SU-DHL-6 (cell line): ENCODE results near the gene PPP1R14B.

ENCODE experiments used
- H2AFZ ChIP-seq: fragments of 200-600 bp; sonication (generic); 2 replicates; pipeline ENCODE4 v1.6.1; 2014; ENCODE audit warnings: low read depth, mild to moderate bottlenecking, moderate library complexity, mixed read lengths, antibody characterized with exemption, low read length; ENCODE audit not compliant: severe bottlenecking
- H3F3A ChIP-seq: fragments of 200-600 bp; shearing (Covaris generic); 2 replicates; pipeline ENCODE4 v1.6.0; 2016; ENCODE audit warnings: antibody characterized with exemption, mild to moderate bottlenecking; ENCODE audit not compliant: insufficient read depth
- H3K27ac ChIP-seq: fragments of 200-600 bp; sonication (generic); 2 replicates; pipeline ENCODE4 v1.5.1; 2016; ENCODE audit warnings: low read depth, mild to moderate bottlenecking, low read length, moderate library complexity, mixed read lengths
- H3K27me3 ChIP-seq: fragments of 200-600 bp; sonication (generic), shearing (Covaris generic); 2 replicates; pipeline ENCODE4 v1.6.0; 2014; ENCODE audit warnings: mild to moderate bottlenecking, low read length
- H3K36me3 ChIP-seq: fragments of 200-600 bp; sonication (generic); 2 replicates; pipeline ENCODE4 v1.6.1; 2014; ENCODE audit warnings: mild to moderate bottlenecking, low read length, mixed read lengths
- H3K4me2 ChIP-seq: fragments of 300-600, 200-600 bp; shearing (Covaris generic), sonication (generic); 2 replicates; pipeline ENCODE4 v1.6.0; 2014; ENCODE audit warnings: low read length, low read depth, mild to moderate bottlenecking; ENCODE audit not compliant: poor library complexity, severe bottlenecking
- H3K4me3 ChIP-seq: fragments of 200-600 bp; sonication (generic); 2 replicates; pipeline ENCODE4 v1.5.1; 2014; ENCODE audit warnings: antibody characterized with exemption, low read length, mild to moderate bottlenecking, mixed read lengths; ENCODE audit not compliant: insufficient read depth, poor library complexity, severe bottlenecking
- H3K79me2 ChIP-seq: fragments of 200-600 bp; sonication (generic); 2 replicates; pipeline ENCODE4 v1.6.1; 2014; ENCODE audit warnings: mild to moderate bottlenecking, low read length, moderate library complexity; ENCODE audit not compliant: insufficient read depth
- H3K9ac ChIP-seq: fragments of 200-600 bp; sonication (generic); 2 replicates; pipeline ENCODE4 v1.7.0; 2014; ENCODE audit warnings: mild to moderate bottlenecking, low read length
- H3K9me2 ChIP-seq: fragments of 200-600 bp; sonication (generic); replicated peaks from 2 replicates; pipeline ENCODE4 v1.6.1; 2014; ENCODE audit warnings: low read length; ENCODE audit not compliant: insufficient read depth
- H3K9me3 ChIP-seq: fragments of 200-600 bp; sonication (generic); 2 replicates; pipeline ENCODE4 v1.6.1; 2014; ENCODE audit warnings: low read length, mixed read lengths; ENCODE audit not compliant: insufficient read depth
- H4K20me1 ChIP-seq: fragments of 200-600 bp; sonication (generic); 2 replicates; pipeline ENCODE4 v1.6.1; 2014; ENCODE audit warnings: low read depth, mild to moderate bottlenecking, antibody characterized with exemption, low read length, moderate library complexity, mixed read lengths
- EZH2phosphoT487 ChIP-seq: fragments of 200-600 bp; sonication (generic), shearing (Covaris generic); conservative IDR thresholded peaks from 2 replicates; pipeline ENCODE4 v1.6.1; 2018; ENCODE audit warnings: mild to moderate bottlenecking, antibody characterized with exemption, low read length, moderate library complexity, mixed read lengths
- TF ChIP-seq, protein P1 (sequence below): fragments of 200-600 bp; sonication (generic); IDR thresholded peaks from one replicate; pipeline ENCODE4 v1.5.1; 2017; ENCODE audit warnings: antibody characterized with exemption, mild to moderate bottlenecking, low read length, moderate library complexity; ENCODE audit not compliant: insufficient read depth, poor library complexity, severe bottlenecking

The PPP1R14B gene

GRCh38 chr11:64220798-64221197 is 25.9 kb downstream of the PPP1R14B start:
- no peaks in the 10 kb centered on the region for H3K9me2 ChIP-seq
- H3K36me3 ChIP-seq, result no peaks in the 10 kb centered on the region
- H3K9me3 ChIP-seq, result no peaks in the 10 kb centered on the region
- no peak overlapping the region for H3K4me3 ChIP-seq
- H3K4me2 ChIP-seq, result no peak overlapping the region
- no peaks in the 10 kb centered on the region for H4K20me1 ChIP-seq
- H3K27me3 ChIP-seq, result no peaks in the 10 kb centered on the region
- no peak overlapping the region for H2AFZ ChIP-seq
- no peak overlapping the region for H3K27ac ChIP-seq
- peaks cover 11% of the 10 kb centered on the region for H3F3A ChIP-seq
- no peaks in the 10 kb centered on the region for H3K79me2 ChIP-seq
- H3K9ac ChIP-seq, result no peak overlapping the region
- TF ChIP-seq, protein P1, sequence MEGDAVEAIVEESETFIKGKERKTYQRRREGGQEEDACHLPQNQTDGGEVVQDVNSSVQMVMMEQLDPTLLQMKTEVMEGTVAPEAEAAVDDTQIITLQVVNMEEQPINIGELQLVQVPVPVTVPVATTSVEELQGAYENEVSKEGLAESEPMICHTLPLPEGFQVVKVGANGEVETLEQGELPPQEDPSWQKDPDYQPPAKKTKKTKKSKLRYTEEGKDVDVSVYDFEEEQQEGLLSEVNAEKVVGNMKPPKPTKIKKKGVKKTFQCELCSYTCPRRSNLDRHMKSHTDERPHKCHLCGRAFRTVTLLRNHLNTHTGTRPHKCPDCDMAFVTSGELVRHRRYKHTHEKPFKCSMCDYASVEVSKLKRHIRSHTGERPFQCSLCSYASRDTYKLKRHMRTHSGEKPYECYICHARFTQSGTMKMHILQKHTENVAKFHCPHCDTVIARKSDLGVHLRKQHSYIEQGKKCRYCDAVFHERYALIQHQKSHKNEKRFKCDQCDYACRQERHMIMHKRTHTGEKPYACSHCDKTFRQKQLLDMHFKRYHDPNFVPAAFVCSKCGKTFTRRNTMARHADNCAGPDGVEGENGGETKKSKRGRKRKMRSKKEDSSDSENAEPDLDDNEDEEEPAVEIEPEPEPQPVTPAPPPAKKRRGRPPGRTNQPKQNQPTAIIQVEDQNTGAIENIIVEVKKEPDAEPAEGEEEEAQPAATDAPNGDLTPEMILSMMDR, result no peak
- TF ChIP-seq EZH2phosphoT487, result no peak

- H3K9me2 ChIP-seq, result no peaks in the 10 kb centered on the region
- H3K9ac ChIP-seq, result no peak overlapping the region
- H3K9me3 ChIP-seq, result no peaks in the 10 kb centered on the region
- H3F3A ChIP-seq, result peaks cover 12% of the 10 kb centered on the region
- H3K79me2 ChIP-seq, result no peaks in the 10 kb centered on the region
- H2AFZ ChIP-seq, result no peak overlapping the region
- peaks cover under 1% of the 10 kb centered on the region; the same call in 1 of the 2 replicates for H3K36me3 ChIP-seq
- no peaks in the 10 kb centered on the region for H4K20me1 ChIP-seq
- no peak overlapping the region for H3K27ac ChIP-seq
- no peak overlapping the region for H3K4me2 ChIP-seq
- no peak overlapping the region for H3K4me3 ChIP-seq
- H3K27me3 ChIP-seq, result no peaks in the 10 kb centered on the region
- TF ChIP-seq, protein P1, result no peak
- no peak for TF ChIP-seq EZH2phosphoT487
Measured at GRCh38 chr11:64220271-64220670, 26.5 kb downstream of the PPP1R14B start.

DNA sequence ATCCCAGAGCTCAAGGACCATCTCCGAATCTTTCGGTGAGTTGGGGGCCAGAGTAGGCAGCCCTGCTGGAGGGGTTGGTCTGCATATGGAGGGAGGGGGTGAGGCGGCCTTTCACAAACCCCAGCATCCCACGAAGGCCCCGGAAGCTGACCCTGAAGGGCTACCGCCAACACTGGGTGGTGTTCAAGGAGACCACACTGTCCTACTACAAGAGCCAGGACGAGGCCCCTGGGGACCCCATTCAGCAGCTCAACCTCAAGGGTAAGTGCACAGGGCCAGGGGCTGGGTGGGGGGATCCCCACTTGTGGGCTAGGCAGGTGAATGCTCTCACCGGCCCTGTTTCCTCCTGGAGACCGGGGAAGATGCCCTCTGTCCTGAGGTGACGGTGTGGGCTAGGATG is 27.0 kb downstream of the PPP1R14B start:
- no peak overlapping the region for H3K9ac ChIP-seq
- H3F3A ChIP-seq, result peaks cover 16% of the 10 kb centered on the region
- no peak overlapping the region for H3K4me3 ChIP-seq
- H3K9me2 ChIP-seq, result no peaks in the 10 kb centered on the region
- peaks cover 4% of the 10 kb centered on the region for H3K36me3 ChIP-seq
- no peaks in the 10 kb centered on the region for H4K20me1 ChIP-seq
- no peak overlapping the region for H3K4me2 ChIP-seq
- H3K27ac ChIP-seq, result no peak overlapping the region
- H3K79me2 ChIP-seq, result no peaks in the 10 kb centered on the region
- no peaks in the 10 kb centered on the region for H3K27me3 ChIP-seq
- no peaks in the 10 kb centered on the region for H3K9me3 ChIP-seq
- H2AFZ ChIP-seq, result no peak overlapping the region
- no peak for TF ChIP-seq EZH2phosphoT487
- TF ChIP-seq, protein P1, result no peak

- H3K4me2 ChIP-seq, result no peak overlapping the region
- no peaks in the 10 kb centered on the region for H3K9me2 ChIP-seq
- H3K9me3 ChIP-seq, result no peaks in the 10 kb centered on the region
- no peak overlapping the region for H3K27ac ChIP-seq
- TF ChIP-seq, protein P1, result no peak
- no peak for TF ChIP-seq EZH2phosphoT487
- no peak overlapping the region for H3K9ac ChIP-seq
- no peaks in the 10 kb centered on the region for H4K20me1 ChIP-seq
- H3K36me3 ChIP-seq, result peaks cover 4% of the 10 kb centered on the region
- no peaks in the 10 kb centered on the region for H3K79me2 ChIP-seq
- peaks cover 16% of the 10 kb centered on the region for H3F3A ChIP-seq
- H3K27me3 ChIP-seq, result no peaks in the 10 kb centered on the region
- H2AFZ ChIP-seq, result no peak overlapping the region
- H3K4me3 ChIP-seq, result no peak overlapping the region
Measured at GRCh38 chr11:64219354-64219684, 27.4 kb downstream of the PPP1R14B start.
